ENCODE measurements around the gene PLGRKT. TPM values are rescaled to one million over a fixed set of nuclear protein-coding genes. Genes with fewer than 3 reads are reported as not detected.

PLGRKT gene
- total RNA-seq, 1 experiment from 2014 or later, result 22.0 TPM

DNA sequence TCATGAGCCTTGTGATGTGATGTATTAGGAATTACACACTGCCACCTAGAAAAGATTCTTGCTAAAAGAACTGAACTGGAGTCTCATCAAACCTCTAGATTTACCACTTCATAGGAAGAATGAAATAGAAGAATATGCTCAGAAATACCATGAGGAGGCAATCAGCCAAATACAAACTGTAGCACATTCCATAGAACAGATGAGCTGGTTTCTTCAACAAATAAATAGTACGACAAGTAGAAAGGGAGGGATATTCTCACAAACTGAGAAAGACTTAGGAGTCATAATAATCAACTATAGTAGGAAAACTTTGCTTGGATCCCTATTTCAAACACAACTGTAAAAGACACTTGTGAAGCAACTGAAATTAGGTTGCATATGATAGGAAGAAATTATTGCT, 15.4 kb downstream of the PLGRKT start:
- no peak overlapping the region for H2AFZ ChIP-seq
- H3K36me3 ChIP-seq (ENCODE audit: low read depth), result no peaks in the 10 kb centered on the region
- POLR2A ChIA-PET (ENCODE audit: unreplicated experiment), result no interaction called here
- no peaks in the 10 kb centered on the region for H4K20me1 ChIP-seq (ENCODE audit: insufficient read depth)
- CTCF ChIA-PET, result no interaction called here
- H3K27ac ChIP-seq, result no peak overlapping the region
- TF ChIP-seq EZH2 (IDR thresholded peaks at IDR 0.05; ENCODE audit: low read depth), result no peak
- TF ChIP-seq, protein P1, sequence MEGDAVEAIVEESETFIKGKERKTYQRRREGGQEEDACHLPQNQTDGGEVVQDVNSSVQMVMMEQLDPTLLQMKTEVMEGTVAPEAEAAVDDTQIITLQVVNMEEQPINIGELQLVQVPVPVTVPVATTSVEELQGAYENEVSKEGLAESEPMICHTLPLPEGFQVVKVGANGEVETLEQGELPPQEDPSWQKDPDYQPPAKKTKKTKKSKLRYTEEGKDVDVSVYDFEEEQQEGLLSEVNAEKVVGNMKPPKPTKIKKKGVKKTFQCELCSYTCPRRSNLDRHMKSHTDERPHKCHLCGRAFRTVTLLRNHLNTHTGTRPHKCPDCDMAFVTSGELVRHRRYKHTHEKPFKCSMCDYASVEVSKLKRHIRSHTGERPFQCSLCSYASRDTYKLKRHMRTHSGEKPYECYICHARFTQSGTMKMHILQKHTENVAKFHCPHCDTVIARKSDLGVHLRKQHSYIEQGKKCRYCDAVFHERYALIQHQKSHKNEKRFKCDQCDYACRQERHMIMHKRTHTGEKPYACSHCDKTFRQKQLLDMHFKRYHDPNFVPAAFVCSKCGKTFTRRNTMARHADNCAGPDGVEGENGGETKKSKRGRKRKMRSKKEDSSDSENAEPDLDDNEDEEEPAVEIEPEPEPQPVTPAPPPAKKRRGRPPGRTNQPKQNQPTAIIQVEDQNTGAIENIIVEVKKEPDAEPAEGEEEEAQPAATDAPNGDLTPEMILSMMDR (conservative IDR thresholded peaks at IDR 0.05), result no peak
- no peaks in the 10 kb centered on the region for H3K27me3 ChIP-seq (ENCODE audit: insufficient read depth, low read depth)
- H3K4me3 ChIP-seq, result no peak overlapping the region
- BruUV-seq (replicated peaks), result no TSS peak
- intact Hi-C loops (cut with micrococcal nuclease; ENCODE audit: unreplicated experiment), result no loop called here
- H3K9me2 ChIP-seq (ENCODE audit: insufficient read depth), result no peaks in the 10 kb centered on the region
- no peaks in the 10 kb centered on the region for H3F3A ChIP-seq (ENCODE audit: insufficient read depth, low read depth)
- H3K9me3 ChIP-seq (ENCODE audit: insufficient read depth, low read depth), result no peaks in the 10 kb centered on the region
- no peak overlapping the region for H3K4me2 ChIP-seq
- H3K4me1 ChIP-seq (replicated peaks; ENCODE audit: insufficient read depth), result no peaks in the 10 kb centered on the region
- no peaks in the 10 kb centered on the region for H3K79me2 ChIP-seq (ENCODE audit: low read depth)
- DNase-seq, result no peak

DNA sequence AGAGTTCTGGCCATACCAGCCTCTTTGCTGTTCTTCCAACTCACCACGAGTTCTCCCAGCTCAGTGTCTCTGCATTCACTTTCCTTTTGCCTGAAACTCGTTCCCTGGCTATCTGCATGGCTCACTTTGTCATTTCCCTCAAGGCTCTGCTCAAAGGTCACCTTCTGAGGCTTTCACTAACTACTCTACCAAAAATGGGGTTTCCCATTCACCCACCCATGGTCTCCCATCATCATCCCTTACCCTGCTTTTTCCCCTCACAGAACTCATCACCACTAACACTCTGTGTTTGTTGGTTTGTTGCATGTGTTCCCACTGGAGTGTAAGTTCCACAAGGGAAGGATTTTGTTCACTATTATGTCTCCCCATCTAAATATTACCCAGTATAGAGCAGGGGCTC, 16.6 kb downstream of the PLGRKT start:
- no peaks in the 10 kb centered on the region for H3K36me3 ChIP-seq (ENCODE audit: low read depth)
- no peak for DNase-seq
- H3K27me3 ChIP-seq (ENCODE audit: insufficient read depth, low read depth), result no peaks in the 10 kb centered on the region
- intact Hi-C loops (cut with micrococcal nuclease; ENCODE audit: unreplicated experiment), result no loop called here
- H3K27ac ChIP-seq, result no peak overlapping the region
- ChIA-PET POLR2A (ENCODE audit: unreplicated experiment) (no interaction called here), CTCF (no interaction called here)
- no peak overlapping the region for H3K4me2 ChIP-seq
- H4K20me1 ChIP-seq (ENCODE audit: insufficient read depth), result no peaks in the 10 kb centered on the region
- TF ChIP-seq EZH2 (IDR thresholded peaks at IDR 0.05; ENCODE audit: low read depth), result no peak
- TF ChIP-seq, protein P1 (conservative IDR thresholded peaks at IDR 0.05), result no peak
- H3F3A ChIP-seq (ENCODE audit: insufficient read depth, low read depth), result no peaks in the 10 kb centered on the region
- no TSS peak for BruUV-seq (replicated peaks)
- H3K4me3 ChIP-seq, result no peak overlapping the region
- H3K4me1 ChIP-seq (replicated peaks; ENCODE audit: insufficient read depth), result no peaks in the 10 kb centered on the region
- H3K79me2 ChIP-seq (ENCODE audit: low read depth), result no peaks in the 10 kb centered on the region
- H3K9me3 ChIP-seq (ENCODE audit: insufficient read depth, low read depth), result no peaks in the 10 kb centered on the region
- no peak overlapping the region for H2AFZ ChIP-seq
- H3K9me2 ChIP-seq (ENCODE audit: insufficient read depth), result no peaks in the 10 kb centered on the region

DNA sequence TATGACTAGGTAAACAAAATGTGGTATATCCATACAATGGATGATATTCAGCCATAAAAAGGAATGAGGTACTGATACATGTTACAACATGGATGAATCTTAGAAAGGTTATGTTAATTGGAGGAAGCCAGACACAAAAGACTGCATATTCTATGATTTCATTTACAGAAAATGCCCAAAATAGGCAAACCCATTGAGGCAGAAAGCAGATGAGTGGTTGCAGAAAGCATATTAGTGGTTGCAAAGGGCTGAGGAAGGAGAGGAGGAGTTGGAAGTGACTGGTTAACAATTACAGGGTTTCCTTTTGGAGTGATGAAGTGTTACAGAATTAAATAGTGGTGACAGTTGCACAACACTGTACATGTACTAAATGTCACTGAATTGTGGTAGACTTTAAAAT, 17.7 kb downstream of the PLGRKT start:
- Histone ChIP-seq H3K4me1 (replicated peaks; ENCODE audit: insufficient read depth) (no peaks in the 10 kb centered on the region), H3K27ac (no peak overlapping the region), H4K20me1 (ENCODE audit: insufficient read depth) (no peaks in the 10 kb centered on the region), H3K79me2 (ENCODE audit: low read depth) (no peaks in the 10 kb centered on the region), H3K9me3 (ENCODE audit: insufficient read depth, low read depth) (no peaks in the 10 kb centered on the region), H3K27me3 (ENCODE audit: insufficient read depth, low read depth) (no peaks in the 10 kb centered on the region), H3K4me3 (no peak overlapping the region), H3K9me2 (ENCODE audit: insufficient read depth) (no peaks in the 10 kb centered on the region), H2AFZ (no peak overlapping the region), H3K36me3 (ENCODE audit: low read depth) (no peaks in the 10 kb centered on the region), H3F3A (ENCODE audit: insufficient read depth, low read depth) (no peaks in the 10 kb centered on the region), H3K4me2 (no peak overlapping the region)
- TF ChIP-seq EZH2 (IDR thresholded peaks at IDR 0.05; ENCODE audit: low read depth), result no peak
- TF ChIP-seq, protein P1 (conservative IDR thresholded peaks at IDR 0.05), result no peak
- DNase-seq, result no peak
- BruUV-seq (replicated peaks), result no TSS peak
- ChIA-PET POLR2A (ENCODE audit: unreplicated experiment) (no interaction called here), CTCF (no interaction called here)
- intact Hi-C loops (cut with micrococcal nuclease; ENCODE audit: unreplicated experiment), result no loop called here

All from PC-9 (cell line).